NCI-H2227 treated with DMSO at 0.1 percent for 48 hours (cell line): ENCODE measurements around the gene MFAP5.
"Not testable (repeated sequence)": the region's sequence is repeated elsewhere in the genome, so short reads cannot be mapped to it uniquely, and the experiment has no call there.

Experiments
- DNase-seq: peaks from one replicate; lab custom pipeline; 2025; lab: John Stamatoyannopoulos, UW

MFAP5 gene

DNA sequence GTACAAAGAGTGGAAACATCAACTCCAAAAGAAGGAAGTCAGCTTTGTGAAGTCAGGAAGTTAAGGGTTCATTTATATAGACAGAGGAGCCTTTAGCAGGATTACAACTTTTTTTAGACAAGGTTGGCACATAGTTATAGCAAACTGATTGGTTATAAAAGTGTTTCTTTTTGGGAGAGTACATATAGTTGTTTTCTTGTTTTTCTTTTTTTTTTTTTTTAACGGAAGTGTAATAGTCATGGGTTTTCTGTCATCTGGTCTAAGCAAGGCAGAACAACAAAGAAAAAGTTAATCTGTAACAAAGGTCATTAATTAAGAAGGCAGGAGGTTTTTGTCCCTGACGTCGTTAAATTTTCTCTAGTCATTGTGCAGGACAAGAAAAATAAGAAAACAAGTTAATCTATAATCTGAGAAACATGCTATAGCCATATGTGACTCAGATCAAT, 13.0 kb upstream of the MFAP5 start:
- no peak for DNase-seq

DNA sequence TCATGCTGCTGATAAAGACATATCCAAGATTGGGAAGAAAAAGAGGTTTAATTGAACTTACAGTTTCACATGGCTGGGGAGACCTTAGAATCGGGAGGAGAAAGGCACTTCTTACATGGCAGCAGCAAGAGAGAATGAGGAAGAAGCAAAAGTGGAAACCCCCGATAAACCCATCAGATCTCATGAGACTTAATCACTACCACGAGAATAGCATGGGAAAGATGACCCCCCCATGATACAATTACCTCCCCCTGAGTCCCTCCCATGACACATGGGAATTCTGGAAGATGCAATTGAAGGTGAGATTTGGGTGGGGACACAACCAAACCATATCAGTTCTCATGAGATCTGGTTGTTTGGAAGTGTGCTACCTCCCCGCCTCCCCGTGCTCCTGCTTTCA, 9.8 kb upstream of the MFAP5 start:
- DNase-seq = no peak

DNA sequence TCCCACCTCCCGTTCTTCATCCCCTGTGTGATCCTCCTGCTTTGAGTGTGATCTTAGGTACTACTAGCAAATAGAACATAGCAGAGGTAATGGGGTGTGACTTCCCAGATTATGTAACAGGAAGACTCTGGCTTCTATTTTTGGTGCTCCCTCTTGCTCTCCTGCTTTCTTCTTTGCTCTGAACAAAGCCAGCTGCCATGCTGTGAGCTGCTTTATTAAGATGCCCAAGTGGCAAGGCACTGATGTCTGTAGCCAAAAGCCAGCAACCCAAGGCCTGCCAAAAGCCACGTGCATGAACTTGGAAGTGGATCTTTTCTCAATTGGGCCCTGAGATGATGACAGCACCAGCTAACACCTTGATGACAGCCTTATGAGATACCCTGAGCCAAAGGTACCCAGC, 5.8 kb upstream of the MFAP5 start:
- DNase-seq = no peak

DNA sequence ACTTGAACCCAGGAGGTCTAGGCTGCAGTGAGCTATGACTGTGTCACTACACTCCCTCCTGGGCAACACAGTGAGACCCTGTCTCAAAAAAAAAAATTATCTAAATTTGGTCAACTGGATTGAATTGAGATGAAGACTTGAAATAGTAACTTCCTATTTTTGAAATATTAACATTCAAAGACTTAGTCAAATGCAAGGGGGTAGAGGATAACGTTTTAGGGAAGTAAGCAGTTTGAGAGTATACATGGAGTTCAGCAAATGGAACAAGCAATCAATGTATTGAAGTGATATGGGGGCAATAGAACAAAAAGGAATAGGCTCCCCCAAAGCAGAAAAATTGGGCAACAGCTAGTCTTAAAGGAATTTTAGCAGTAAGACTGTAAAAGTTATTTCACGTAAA, 4.6 kb upstream of the MFAP5 start:
- no peak for DNase-seq

DNA sequence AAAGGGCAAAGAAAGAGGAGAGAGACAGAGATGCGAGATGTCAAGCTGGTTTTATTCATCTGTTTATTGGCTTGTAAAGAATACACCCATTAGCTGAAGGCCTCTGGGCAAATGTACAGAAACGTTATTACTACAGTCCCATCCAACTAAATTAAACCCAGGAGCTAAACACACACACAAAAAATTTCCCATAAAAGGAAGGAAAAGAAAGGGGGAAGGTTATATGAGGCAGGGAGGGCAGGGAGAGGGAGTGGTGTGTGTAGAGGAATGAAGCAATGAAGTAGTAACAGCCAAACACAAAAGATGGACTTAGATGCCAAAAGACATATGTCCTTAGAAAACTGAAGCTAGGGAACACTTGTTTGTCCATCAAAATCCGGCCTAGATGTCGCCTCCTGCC, 3.1 kb upstream of the MFAP5 start:
- no peak for DNase-seq

DNA sequence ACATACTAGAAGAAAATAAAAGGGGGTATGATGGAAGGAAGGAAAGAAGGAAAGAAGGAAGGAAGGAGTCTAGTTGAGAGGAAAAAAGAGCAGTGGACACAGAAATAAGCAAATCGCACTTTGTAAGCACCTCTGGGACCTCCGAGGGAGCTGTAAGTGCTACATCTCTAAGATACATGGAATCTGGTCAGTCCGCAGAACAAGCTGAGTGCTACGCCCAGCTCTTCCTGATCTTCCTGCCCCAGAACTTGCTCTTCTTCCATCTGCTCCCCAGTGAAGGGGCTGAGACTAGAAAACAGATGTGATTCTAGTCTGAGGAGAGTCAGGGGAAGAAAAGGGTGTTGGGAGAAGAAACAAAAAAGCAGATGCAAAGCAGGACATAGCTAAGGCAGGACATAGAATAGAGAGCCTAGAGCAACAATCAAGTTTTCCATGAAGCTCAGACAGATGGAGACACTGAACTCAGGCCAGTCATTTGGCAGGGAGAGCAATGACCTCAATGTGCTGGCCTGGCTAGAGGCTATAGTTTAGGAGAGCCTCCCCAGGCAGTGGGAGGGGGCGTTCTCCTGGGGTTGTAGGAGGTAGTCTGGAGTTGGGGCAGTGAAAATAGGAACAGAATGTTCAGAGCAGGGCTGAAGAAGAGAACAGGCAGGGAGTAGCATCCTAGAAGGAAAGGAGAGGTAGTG, 1.7 kb upstream of the MFAP5 start:
- no peak for DNase-seq

DNA sequence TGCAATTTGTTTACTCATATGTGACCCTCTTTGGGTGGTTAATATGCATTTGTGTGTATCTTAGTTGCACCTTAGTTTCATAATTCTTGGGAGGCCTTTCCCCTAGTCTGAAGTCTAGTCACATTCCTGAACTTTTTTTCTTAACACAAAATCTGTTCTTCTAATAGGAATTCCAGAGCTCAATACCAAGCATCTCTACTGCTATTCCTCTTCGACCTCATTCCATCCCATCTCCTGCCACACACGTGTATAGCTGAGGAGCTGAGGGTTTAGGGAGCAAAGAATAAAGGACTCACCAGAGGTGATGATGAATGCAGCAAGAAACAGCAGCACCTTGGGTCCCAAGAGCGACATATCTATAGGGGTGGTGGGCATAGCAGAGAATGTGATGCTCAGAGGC, 875 bp downstream of the MFAP5 start:
- DNase-seq = no peak

DNA sequence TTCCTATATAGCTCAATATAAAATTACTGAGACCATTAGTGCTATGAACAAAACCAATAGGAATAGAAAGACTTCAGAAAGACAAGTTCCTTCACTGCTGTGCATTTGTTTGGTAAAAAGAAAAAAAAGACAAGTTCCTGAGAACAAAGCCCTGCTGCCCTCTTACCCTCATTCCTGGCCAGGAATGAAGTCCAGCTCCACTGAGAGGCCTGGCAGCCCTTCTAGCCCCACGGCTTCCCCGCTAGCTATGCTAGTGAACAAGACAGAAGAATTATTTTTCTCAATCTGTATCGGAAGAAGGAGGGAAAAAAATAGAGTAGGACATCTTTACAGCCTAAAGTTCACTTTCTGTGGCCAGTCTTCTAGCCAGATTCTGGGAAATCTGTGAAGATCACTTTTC, 1.6 kb downstream of the MFAP5 start:
- no peak for DNase-seq

DNA sequence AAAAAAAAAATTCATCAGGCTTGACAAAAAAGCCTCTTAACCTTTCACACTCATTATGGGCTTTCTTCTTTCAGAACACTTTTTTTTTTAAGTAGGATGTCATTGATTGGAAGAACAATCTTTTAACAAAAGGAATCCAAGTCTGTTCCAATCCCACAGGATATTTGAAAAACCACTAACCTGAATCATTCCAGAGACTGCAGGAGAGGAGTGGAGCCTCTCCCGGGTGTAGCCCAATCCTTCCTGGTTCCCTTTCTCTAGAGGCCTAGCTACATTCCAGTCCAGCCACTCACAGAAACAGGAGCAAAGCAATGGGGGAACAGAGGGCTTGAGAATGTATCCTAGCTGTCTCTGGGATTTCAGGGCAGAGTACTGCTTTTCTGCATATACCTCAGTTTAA, 4.3 kb downstream of the MFAP5 start:
- no peak for DNase-seq

DNA sequence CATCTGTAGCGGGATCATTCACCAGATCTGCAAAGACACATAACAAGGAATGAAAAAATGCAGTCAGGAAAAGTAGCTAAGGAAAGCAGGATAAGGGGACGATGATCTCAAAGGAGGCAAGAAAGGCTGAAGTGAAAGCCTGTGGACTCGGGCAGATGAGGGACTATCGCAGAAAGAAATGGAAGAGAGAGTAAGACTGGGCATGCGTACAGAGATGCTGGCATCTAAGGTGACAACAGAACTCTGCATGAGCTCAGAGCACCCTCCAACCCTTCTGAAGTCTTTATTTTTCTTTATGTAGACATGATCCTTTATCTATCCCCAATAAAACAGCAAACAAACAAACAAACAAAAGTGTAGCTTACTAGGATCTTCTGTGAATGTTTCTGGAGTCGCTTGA, 7.2 kb downstream of the MFAP5 start:
- DNase-seq = no peak

DNA sequence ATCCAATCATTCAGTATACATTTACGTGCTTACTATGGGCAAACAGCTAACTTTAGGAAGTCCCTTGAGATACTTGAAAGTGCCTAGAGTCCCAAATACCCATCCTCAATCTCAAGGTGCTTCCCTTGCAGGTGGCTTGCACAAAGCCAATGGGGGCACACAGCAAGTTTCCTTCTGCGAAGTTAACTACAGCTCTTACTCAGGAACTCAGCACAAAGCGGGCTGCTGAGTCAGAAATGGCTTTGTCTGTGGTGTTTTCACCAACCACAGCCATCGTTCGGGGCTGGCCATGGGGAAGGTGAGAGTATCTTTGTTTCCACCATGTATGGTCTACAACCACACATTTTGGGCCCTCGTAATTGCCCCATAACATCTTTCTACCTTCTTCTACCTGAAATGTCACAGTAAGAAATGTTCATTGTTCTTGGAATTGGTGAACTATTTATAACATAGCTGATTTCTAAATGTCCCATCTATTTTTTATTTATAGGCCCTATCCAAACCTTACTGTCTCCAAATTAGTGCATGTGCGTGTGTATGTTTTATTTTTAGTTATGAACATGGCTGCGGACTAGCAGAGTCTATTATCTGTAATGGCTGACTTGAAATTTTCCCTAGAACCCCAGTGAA, 13.9 kb downstream of the MFAP5 start:
- DNase-seq = no peak

DNA sequence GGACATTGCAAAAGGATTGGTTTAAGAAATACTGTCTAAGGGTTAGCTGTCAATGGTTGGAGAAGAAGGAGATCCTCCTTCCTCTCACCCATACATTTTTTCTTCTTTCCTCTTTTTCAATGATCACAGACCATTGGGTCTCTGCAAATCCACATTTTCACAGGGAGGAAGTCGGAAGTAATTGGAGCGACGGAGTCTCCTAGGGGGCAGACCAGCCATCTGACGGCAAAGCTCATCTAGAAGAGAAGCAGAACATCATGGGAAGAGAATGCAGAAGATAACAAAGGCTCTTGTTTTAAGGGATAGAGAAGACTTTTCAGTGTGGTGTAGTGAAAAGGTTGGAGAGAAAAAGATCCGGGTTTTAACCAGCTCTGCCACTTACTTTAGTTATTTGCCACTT, 14.7 kb downstream of the MFAP5 start:
- DNase-seq = no peak

DNA sequence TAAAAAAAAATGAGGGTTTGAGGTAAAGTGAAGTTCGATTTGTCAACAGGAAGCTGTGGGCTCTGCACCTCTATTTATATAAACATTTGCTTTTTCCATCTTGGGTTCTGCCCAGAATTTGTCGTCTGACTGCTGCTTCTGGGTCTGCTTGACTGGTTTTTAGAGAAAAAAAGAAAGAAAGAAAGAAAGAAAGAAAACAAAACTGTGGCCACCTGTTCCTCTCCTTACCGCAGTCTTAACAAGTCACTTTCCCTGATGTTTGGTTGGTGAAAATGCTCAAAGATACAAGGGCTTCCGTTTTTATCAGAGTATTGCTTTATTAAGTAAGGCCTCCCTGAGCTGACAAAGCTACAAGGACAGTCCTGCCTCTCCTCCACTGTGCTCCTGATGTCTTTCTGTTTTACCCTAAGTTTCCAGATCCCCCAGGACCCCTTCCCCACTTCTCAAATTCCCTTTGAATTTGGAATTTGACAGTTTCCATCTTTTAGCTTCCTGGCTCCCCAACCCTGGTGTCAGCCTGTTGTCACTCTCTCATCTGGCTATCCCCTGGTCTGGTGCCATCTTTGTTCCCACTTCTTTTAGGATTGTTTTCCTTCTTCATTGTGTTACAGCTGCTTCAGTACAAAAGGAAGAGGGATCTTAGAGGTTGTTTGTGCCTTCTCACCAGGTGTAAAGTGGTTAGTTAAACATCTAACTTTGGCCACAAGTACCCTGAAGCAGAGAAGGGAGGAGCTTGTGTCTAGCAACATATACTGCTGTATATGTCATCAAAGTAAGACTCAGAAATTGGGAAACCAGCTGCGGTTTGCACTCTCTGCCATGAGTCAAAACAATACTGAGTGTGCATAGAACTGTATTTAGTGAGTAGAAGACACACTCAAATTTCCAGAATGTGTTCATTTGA, 18.0 kb downstream of the MFAP5 start:
- no peak for DNase-seq

DNA sequence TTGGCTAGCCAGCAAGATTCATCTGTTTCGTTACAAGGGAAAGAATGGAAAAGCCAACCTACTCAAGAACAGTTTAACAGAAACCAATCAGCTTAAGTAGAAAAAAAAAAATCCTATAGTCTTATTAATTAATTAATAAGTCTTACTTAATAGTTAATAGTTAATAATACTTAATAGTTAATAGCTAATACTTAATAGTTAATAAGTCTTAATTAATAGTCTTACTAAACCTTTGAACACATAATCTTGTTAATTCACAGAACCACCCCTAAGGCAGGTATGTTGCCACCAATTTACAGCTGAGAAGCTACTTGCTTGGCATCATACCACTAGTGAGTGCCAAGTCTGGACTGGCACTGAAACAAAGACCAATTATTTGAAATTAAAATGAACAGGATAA, 19.9 kb downstream of the MFAP5 start:
- no peak for DNase-seq

DNA sequence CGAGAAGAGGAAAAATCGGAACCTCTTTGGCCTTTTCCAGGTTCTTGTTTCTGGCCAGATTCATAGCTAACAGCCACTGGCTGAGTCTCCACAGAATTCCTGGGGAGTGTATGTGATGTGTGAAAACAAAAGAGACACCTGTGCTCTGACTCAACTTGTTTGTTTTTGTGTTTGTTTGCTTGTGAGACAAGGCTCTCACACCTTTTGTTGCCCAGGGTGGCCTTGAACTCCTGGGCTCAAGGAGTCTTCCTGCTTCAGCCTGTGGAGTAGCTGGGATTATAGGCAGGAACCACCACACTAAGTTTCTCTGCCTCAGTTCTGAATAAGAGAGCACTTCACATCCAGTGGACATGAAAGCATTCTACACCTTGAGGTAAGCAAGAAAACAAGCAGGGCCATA, 22.7 kb downstream of the MFAP5 start:
- DNase-seq = no peak

DNA sequence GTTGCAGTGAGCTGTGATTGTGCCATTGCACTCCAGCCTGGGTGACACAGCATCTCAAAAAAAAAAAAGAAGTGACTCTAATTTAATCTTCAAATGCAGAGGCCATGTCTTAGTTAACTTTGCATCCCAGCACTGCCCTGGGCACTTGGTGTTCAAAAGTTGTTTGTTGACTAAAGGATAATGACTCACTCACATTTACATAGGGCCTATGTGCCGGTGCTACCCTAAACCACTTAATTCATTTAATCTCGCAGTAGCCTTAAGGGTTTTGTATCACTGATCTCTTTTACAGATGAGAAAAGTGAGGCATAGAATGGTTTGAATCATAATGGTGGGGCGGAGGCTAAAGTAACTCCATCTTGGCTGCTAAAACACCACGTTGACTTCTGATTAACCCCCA, 23.7 kb downstream of the MFAP5 start:
- no peak for DNase-seq

DNA sequence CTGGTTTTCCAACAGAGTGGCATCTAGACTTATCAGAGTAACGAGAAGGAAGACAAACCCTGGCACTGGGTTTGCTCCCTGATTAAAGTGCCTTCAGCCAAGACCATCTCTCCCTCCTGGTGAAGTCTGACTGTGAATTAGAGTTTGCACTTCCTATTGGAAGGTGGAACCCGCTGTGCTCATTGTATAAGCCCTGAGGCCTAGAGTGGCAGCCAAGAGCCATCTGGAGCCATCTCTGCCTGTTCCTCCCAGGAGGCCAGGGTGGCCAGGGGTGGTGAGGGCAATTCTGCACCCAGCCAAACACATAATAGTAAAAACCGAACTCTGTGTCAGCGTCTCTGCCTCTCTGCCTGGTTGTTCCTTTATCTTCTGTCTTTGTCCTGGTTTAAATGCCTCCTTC, 25.0 kb downstream of the MFAP5 start:
- DNase-seq = no peak

DNA sequence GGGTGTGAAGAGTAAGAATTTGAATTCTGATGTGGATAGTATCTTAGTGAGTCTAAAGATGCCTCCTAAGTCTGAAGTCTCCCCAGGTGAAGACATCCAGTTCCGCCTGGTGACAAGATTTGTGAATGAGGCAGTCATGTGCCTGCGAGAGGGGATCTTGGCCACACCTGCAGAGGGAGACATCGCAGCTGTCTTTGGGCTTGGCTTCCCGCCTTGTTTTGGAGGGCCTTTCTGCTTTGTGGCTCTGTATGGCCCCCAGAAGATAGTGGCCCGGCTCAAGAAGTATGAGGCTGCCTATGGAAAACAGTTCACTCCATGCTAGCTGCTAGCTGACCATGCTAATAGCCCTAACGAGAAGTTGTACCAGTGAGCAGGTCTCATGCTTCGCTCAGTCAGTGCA, 25.4 kb downstream of the MFAP5 start:
- no peak for DNase-seq

DNA sequence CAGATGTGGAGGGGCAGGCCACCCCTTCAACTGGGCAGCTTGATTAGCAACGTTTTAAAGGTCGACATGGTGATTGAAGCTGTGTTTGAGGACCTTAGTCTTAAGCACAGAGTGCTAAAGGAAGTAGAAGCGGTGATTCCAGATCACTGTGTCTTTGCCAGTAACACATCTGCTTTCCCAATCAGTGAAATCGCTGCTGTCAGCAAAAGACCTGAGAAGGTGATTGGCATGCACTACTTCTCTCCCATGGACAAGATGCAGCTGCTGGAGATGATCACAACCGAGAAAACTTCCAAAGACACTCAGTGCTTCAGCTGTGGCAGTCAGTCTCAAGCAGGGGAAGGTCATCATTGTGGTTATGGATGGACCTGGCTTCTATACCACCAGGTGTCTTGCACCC, 26.0 kb downstream of the MFAP5 start:
- DNase-seq = no peak

DNA sequence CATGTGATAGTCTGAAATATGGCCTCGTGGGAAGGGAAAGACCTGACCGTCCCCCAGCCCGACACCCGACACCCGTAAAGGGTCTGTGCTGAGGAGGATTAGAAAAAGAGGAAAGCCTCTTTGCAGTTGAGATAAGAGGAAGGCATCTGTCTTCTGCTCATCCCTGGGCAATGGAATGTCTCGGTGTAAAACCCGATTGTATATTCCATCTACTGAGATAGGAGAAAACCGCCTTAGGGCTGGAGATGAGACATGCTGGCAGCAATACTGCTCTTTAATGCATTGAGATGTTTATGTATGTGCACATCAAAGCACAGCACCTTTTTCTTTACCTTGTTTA, 26.6 kb downstream of the MFAP5 start:
- not testable (repeated sequence) for DNase-seq

DNA sequence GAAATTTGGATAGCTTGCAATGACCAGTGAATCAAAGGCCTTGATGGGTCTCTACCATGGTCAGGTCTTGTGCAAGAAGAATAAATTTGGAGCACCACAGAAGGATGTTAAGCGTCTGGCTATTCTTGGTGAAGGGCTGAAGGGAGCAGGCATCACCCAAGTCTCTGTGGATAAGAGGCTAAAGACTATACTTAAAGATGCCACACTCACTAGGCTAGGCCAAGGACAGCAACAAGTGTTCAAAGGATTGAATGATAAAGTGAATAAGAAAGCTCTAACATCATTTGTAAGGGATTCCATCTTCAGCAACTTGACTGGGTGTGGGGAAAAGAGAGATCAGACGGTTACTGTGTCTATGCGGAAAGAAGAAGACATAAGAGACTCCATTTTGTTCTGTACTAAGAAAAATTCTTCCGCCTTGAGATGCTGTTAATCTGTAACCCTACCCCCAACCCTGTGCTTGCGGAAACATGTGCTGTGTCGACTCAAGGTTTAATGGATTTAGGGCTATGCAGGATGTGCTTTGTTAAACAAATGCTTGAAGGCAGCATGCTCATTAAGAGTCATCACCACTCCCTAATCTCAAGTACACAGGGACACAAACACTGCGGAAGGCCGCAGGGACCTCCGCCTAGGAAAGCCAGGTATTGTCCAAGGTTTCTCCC, 27.2 kb downstream of the MFAP5 start:
- DNase-seq = not testable (repeated sequence)

DNA sequence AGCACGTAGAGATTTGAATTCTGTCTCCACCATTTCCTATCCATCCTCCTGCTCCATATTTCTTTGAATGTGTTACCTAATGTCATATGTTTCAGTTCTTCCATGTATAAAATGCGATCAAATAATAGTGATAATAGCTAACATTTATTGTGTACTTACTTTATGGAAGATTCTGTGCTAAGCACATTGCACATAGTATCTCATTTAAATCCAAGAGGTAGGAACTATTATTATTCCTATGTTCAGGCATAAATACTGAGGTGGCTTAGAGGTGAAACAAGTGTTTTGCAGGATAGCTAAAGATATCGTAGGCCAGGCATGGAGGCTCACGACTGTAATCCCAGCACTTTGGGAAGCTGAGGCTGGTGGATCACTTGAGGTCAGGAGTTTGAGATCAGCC, 32.5 kb downstream of the MFAP5 start:
- no peak for DNase-seq
